ENCODE measurements around the gene FBXW4.

DNA sequence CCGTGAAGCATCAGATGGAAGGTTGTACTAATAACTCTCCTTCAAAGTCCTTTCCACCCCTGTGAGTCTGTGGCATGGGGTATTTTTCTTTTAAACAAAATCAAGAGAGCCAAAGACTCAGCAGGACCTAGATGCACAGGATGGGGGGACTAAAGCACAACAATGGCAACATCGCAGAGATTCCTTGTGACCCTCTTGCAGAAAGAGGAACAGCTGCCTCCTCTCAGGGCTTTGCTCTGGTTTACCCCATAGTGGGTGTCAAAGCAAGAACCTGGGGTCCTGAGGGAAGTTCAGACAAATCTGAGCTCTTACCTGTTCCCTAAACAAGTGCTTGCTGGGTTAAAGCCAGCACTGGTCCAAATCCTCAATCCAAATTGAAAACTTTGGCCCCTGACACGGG is 41.7 kb upstream of the FBXW4 start:
- TF ChIP-seq RAD21 (IDR thresholded peaks at IDR 0.05; ENCODE audit: insufficient read depth, low read depth, low read length) (no peak), EZH2 (IDR thresholded peaks at IDR 0.05; ENCODE audit: borderline replicate concordance, control insufficient read depth, low read depth, low read length) (no peak), POLR2AphosphoS5 (IDR thresholded peaks at IDR 0.05; ENCODE audit: low read length) (no peak), BRCA1 (IDR thresholded peaks at IDR 0.05; ENCODE audit: low read depth, low read length) (no peak), LARP7 (IDR thresholded peaks at IDR 0.05) (no peak), BCL11A (IDR thresholded peaks at IDR 0.05; ENCODE audit: low read depth, low read length) (no peak), KDM1A (IDR thresholded peaks at IDR 0.05; ENCODE audit: borderline replicate concordance) (no peak)
- TF ChIP-seq, protein P1, sequence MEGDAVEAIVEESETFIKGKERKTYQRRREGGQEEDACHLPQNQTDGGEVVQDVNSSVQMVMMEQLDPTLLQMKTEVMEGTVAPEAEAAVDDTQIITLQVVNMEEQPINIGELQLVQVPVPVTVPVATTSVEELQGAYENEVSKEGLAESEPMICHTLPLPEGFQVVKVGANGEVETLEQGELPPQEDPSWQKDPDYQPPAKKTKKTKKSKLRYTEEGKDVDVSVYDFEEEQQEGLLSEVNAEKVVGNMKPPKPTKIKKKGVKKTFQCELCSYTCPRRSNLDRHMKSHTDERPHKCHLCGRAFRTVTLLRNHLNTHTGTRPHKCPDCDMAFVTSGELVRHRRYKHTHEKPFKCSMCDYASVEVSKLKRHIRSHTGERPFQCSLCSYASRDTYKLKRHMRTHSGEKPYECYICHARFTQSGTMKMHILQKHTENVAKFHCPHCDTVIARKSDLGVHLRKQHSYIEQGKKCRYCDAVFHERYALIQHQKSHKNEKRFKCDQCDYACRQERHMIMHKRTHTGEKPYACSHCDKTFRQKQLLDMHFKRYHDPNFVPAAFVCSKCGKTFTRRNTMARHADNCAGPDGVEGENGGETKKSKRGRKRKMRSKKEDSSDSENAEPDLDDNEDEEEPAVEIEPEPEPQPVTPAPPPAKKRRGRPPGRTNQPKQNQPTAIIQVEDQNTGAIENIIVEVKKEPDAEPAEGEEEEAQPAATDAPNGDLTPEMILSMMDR (IDR thresholded peaks at IDR 0.05 in 2 of 3, conservative IDR thresholded peaks at IDR 0.05 in 1 of 3; ENCODE audit: control insufficient read depth in 2 of 3, extremely low read depth in 1 of 3, insufficient read depth in 1 of 3, low read depth in 3 of 3, low read length in 3 of 3), result no peak
- TF ChIP-seq, protein P2, sequence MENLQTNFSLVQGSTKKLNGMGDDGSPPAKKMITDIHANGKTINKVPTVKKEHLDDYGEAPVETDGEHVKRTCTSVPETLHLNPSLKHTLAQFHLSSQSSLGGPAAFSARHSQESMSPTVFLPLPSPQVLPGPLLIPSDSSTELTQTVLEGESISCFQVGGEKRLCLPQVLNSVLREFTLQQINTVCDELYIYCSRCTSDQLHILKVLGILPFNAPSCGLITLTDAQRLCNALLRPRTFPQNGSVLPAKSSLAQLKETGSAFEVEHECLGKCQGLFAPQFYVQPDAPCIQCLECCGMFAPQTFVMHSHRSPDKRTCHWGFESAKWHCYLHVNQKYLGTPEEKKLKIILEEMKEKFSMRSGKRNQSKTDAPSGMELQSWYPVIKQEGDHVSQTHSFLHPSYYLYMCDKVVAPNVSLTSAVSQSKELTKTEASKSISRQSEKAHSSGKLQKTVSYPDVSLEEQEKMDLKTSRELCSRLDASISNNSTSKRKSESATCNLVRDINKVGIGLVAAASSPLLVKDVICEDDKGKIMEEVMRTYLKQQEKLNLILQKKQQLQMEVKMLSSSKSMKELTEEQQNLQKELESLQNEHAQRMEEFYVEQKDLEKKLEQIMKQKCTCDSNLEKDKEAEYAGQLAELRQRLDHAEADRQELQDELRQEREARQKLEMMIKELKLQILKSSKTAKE (IDR thresholded peaks at IDR 0.05; ENCODE audit: low read depth, poor library complexity, severe bottlenecking), result no peak
- TF ChIP-seq, protein P3, sequence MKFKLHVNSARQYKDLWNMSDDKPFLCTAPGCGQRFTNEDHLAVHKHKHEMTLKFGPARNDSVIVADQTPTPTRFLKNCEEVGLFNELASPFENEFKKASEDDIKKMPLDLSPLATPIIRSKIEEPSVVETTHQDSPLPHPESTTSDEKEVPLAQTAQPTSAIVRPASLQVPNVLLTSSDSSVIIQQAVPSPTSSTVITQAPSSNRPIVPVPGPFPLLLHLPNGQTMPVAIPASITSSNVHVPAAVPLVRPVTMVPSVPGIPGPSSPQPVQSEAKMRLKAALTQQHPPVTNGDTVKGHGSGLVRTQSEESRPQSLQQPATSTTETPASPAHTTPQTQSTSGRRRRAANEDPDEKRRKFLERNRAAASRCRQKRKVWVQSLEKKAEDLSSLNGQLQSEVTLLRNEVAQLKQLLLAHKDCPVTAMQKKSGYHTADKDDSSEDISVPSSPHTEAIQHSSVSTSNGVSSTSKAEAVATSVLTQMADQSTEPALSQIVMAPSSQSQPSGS (IDR thresholded peaks at IDR 0.05; ENCODE audit: low read length), result no peak

Data from GM12878 (cell line).